Measurements from ENCODE around the gene HYDIN. TPM values are rescaled to one million over a fixed set of nuclear protein-coding genes. Genes with fewer than 3 reads are reported as not detected.
"Not testable (repeated sequence)": the region's sequence is repeated elsewhere in the genome, so short reads cannot be mapped to it uniquely, and the experiment has no call there.

HYDIN gene
- total RNA-seq, 1 experiment from 2014 or later, result 0.26 TPM

DNA sequence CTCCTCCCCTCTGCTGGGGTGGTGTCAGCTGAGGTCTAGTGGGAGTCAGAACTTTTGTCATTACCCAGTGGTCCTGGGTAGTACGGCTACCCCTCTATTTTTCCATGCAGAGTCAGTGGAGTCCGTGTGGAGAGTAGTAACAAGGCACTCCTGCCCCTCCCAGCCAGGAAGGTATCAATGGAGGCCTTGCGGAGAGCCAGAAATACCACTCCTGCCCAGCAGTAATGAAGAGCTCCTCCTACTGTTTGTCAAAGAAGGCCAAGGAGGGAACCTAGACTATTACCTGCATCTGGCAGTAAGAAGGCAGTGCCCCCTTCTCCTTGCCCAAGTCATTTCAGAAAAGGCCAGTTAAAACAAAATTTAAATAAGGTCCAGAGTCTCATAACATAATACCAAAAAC, 262.2 kb downstream of the HYDIN start:
- not testable (repeated sequence) for H3K36me3 ChIP-seq, DNase-seq, H3K4me3 ChIP-seq, H3K9me3 ChIP-seq, H3K27me3 ChIP-seq

DNA sequence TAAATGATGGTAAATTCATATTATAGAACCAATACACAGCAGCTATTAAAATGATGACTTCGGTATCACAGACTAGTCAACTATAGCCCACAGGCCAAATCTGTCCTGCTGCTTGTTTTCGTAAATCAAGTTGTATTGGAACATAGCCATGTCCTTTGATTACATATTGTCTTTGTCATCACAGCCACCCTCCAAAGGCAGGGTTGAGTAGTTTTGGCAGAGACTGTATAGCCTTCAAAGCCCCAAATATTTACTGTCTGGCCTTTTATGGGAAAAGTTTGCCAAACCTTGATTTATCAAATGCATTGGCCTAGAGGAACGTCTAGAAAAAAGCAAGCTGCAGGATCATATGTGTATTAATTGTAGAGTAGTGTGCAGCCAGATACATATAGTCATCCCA, 270.4 kb downstream of the HYDIN start:
- DNase-seq, H3K9me3 ChIP-seq, H3K4me3 ChIP-seq, H3K36me3 ChIP-seq, H3K27me3 ChIP-seq: not testable (repeated sequence)

GRCh38 chr16:70954922-70955321, 275.6 kb downstream of the HYDIN start:
- H3K27me3 ChIP-seq, DNase-seq, H3K36me3 ChIP-seq, H3K9me3 ChIP-seq, H3K4me3 ChIP-seq: not testable (repeated sequence)

- not testable (repeated sequence) for H3K4me3 ChIP-seq, DNase-seq, H3K27me3 ChIP-seq, H3K36me3 ChIP-seq, H3K9me3 ChIP-seq
Measured at GRCh38 chr16:70953824-70954223, 276.7 kb downstream of the HYDIN start.

DNA sequence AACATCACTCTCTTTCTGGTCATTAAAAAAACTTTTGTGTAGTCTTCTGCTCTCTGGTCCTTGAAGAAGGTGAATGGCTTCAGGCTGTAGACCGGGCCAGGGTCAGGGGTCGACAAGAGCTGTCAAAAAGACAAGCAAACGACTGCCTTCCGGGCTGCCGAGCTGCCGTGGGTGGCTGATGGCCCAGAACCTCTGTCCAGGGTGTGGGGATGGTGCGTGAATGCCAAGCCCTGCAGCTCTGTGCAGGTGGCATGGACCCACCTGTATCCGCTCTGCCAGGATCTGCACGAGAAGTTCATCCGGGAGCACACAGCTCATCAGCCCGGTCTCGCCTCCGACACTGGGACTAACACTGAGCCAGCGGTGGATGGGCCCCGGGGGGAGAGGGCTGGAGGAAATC, 287.0 kb downstream of the HYDIN start:
- not testable (repeated sequence) for DNase-seq, H3K4me3 ChIP-seq

DNA sequence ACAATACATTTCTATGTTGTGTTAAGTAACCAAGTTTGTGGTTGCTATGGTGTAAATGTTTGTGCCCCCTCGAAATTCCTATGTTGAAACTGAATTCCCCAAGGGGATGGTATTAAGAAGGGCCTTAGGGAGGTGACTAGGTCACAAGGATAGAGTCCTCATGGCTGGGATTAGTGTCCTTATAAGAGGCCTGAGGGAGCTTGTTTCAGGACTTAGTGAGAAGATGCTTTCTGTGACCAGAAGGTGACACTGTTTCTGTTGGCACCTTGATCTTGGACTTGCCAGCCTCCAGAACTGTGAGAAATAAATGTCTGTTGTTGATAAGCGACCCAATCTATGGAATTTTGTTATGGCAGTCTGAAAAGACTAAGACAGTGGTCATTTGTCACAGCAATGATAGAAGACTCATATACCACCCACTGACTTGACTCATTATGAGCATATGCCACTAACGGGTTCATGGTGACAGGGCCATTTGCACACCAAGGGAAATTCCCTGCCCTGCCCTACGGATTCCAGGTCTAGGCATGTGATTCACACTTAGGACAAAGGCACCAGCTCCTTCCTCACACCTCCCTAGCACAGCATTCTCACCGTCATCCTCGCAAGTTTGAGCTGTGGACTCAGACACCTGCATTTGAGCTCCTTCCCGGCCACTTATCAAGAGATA, 290.7 kb downstream of the HYDIN start:
- not testable (repeated sequence) for DNase-seq, H3K4me3 ChIP-seq, H3K36me3 ChIP-seq, H3K9me3 ChIP-seq, H3K27me3 ChIP-seq

More for the DNA sequence above, 287.0 kb downstream of the HYDIN start:
- H3K27me3 ChIP-seq, H3K36me3 ChIP-seq, H3K9me3 ChIP-seq: not testable (repeated sequence)

- not testable (repeated sequence) for DNase-seq, H3K9me3 ChIP-seq, H3K36me3 ChIP-seq, H3K27me3 ChIP-seq, H3K4me3 ChIP-seq
Measured at GRCh38 chr16:70936781-70937525, 293.6 kb downstream of the HYDIN start.

GRCh38 chr16:70935325-70935724, 295.2 kb downstream of the HYDIN start:
- not testable (repeated sequence) for DNase-seq, H3K36me3 ChIP-seq, H3K27me3 ChIP-seq, H3K9me3 ChIP-seq, H3K4me3 ChIP-seq

GRCh38 chr16:70933746-70934145, 296.8 kb downstream of the HYDIN start:
- DNase-seq, H3K4me3 ChIP-seq, H3K9me3 ChIP-seq, H3K36me3 ChIP-seq, H3K27me3 ChIP-seq: not testable (repeated sequence)

DNA sequence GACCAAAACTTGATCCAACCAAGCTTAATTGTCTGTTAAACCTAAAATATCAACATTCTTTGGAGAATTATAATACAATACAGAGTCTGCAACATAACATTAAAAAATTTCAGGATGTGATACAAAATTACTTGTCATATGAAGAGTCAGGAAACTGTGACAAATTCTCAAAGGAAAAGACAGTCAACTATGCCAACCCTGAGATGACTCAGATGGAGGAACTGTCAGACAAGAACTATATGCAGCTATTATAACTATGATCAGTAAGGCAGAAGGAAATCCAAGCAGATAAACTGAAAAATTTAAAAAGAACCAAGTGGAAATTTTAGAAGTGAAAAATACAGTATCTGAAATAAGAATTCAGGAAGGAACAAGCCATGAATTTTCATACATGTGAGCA, 299.8 kb downstream of the HYDIN start:
- not testable (repeated sequence) for H3K36me3 ChIP-seq, H3K4me3 ChIP-seq, H3K9me3 ChIP-seq, DNase-seq, H3K27me3 ChIP-seq

GRCh38 chr16:70922164-70922563, 308.4 kb downstream of the HYDIN start:
- not testable (repeated sequence) for DNase-seq, H3K36me3 ChIP-seq, H3K4me3 ChIP-seq, H3K27me3 ChIP-seq, H3K9me3 ChIP-seq

DNA sequence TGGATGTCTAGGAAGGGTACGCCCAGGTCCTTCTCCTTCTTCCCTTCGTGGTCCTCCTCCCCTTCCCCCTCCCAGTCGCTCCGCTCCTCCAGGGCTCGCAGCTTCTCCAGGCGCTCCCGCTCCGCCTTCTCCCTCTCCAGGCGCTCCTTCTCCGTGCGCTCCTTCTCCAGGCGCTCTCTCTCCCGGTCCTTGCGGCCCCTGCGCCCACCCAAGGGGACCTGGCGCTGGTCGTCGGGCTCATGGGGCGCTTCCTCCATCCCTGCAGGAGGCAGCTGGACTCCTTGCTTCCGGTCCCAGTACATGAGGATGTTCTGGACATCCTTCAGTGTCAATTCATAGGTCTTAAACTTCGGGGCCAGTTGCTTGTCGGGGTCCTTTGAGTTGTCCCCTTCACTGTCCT, 309.9 kb downstream of the HYDIN start:
- H3K9me3 ChIP-seq, DNase-seq, H3K4me3 ChIP-seq, H3K36me3 ChIP-seq, H3K27me3 ChIP-seq: not testable (repeated sequence)

- DNase-seq, H3K27me3 ChIP-seq, H3K4me3 ChIP-seq, H3K36me3 ChIP-seq, H3K9me3 ChIP-seq: not testable (repeated sequence)
Measured at GRCh38 chr16:70888208-70888607, 342.3 kb downstream of the HYDIN start.

- not testable (repeated sequence) for H3K36me3 ChIP-seq, H3K9me3 ChIP-seq, H3K4me3 ChIP-seq, H3K27me3 ChIP-seq, DNase-seq
Measured at GRCh38 chr16:70884652-70885051, 345.9 kb downstream of the HYDIN start.

- not testable (repeated sequence) for DNase-seq, H3K27me3 ChIP-seq, H3K36me3 ChIP-seq, H3K4me3 ChIP-seq, H3K9me3 ChIP-seq
Measured at GRCh38 chr16:70882311-70882710, 348.2 kb downstream of the HYDIN start.

- not testable (repeated sequence) for H3K9me3 ChIP-seq, DNase-seq, H3K36me3 ChIP-seq, H3K4me3 ChIP-seq, H3K27me3 ChIP-seq
Measured at GRCh38 chr16:70877895-70878294, 352.6 kb downstream of the HYDIN start.

- not testable (repeated sequence) for H3K27me3 ChIP-seq, DNase-seq, H3K36me3 ChIP-seq, H3K4me3 ChIP-seq, H3K9me3 ChIP-seq
Measured at GRCh38 chr16:70876442-70876841, 354.1 kb downstream of the HYDIN start.

- not testable (repeated sequence) for DNase-seq, H3K36me3 ChIP-seq, H3K4me3 ChIP-seq, H3K9me3 ChIP-seq, H3K27me3 ChIP-seq
Measured at GRCh38 chr16:70864698-70865097, 365.8 kb downstream of the HYDIN start.

Measured in MG63 (cell line).